GM19397 (cell line): ENCODE measurements around the gene RNF167.

Source experiments
- ATAC-seq: cut with Tn5 transposase; IDR thresholded peaks from one replicate; pipeline ENCODE4 v1.9.1; 2021; ENCODE audit warnings: mild to moderate bottlenecking, moderate library complexity; ENCODE audit not compliant: unreplicated experiment

Gene RNF167

DNA sequence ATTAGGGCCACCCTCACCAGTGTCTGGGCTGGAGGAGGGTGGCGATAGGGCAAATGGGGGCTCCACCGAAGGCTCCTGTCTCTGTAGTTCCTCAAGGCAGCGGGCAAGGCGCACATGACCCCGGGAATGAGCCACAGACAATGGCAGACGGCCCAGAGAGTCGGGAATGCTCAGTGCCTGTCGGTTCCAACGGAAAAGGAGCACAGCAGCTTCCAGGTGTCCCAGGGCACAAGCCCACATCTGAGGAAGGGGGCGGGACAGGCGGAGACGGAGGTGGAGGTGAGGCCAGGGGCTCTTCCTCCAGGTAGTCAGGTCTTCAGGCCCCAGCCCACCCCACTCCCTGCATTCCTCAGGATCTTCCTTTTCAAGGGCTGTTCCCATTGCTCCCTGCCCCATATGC lies 32.7 kb downstream of the RNF167 start:
- ATAC-seq: no peak

GRCh38 chr17:4973256-4974114 lies 33.4 kb downstream of the RNF167 start:
- no peak for ATAC-seq

GRCh38 chr17:4974115-4974670 lies 34.1 kb downstream of the RNF167 start:
- no peak for ATAC-seq

DNA sequence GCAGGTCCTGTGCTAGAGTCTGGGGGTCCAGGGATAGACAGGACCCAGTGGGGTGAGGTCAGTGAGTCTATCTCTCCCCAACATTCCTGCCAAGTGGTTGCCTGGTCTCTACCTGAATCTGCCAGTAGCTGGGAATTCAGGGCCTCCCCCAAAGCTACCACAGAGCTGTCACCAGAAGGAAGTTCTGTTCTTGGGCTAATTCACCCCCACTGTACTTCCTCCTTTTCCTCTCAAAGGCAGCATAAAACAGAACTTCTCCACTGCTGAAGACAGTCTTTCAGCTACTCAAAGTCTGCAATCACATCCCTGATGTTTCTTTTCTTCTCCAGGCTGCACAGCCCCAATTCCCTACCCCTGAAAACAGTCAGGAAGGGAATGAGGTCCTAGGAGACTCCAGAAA lies 38.7 kb downstream of the RNF167 start:
- no peak for ATAC-seq

DNA sequence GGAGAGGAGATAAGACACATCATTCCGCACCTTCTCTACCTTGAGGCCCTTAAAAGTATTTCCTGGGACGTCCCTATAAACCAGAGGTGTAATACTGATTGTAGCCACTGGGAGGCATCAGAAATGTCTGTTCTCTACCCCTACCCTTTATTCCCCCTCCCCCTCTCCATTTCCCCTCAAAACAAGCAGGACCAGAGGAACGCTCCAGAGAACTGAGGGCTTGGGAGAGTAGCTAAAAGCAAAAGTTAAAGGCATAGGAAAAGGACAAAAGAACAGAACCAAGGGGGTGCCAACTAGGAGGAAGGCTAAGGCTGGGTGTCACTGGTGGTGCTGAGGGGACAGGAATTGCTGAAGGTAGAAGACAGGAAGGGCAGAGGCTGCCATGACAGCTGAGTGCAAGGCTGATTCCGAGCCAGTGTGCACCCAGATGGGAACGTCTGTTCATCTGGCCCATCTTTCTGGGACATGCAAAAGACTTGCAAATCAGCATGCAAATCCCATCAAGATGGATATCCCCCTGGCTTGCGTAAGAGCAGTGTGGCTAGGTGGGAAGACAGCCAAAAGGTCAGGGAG lies 40.7 kb downstream of the RNF167 start:
- no peak for ATAC-seq

DNA sequence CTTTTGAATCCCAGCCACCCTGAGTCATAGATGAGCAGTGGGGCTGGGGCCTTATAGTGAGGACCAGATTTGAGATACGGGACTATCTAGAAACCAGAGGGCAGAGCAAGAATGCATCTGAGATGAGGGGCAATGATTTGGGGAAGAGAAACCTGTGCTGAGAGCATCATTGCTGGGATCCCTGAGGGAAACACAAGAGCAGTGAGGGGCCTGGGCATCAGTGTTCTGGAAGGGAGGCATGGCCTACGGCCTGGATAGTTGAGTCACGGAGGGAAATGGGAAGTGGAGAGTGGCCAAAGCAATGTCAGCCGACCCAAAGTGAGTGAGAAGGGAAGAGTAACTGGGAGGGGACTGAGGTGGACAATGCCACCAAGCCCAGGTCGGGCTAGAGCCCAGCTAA lies 42.2 kb downstream of the RNF167 start:
- no peak for ATAC-seq

DNA sequence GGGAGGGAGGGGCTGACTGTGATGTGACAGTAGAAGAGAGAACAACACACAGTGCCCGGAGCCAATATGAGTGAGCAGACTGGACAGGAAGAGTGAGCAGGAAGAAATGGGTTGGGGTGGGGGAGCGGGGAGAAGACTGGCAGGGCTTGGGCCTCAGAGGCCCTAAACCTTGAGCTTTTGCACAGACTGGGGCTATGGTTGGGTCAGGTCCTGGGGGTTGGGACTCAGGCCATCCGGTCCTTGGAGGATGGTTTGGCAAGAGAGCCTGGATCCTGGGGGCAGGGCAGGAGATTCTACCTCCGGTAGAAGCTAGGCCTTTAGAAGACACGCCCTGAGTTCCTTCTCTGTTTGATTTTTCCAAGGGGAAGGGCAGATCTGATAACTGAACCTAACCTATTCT lies 46.3 kb downstream of the RNF167 start:
- ATAC-seq: no peak

- peak; percentile 65 for ATAC-seq
Measured at GRCh38 chr17:4986951-4987766, 47.1 kb downstream of the RNF167 start, which contains the start of gene CAMTA2. CAMTA2 (minus strand) TSS chr17:4987675; CDS start chr17:4986222, 1,453 bp downstream.

- ATAC-seq: no peak
Measured at GRCh38 chr17:4987767-4988567, 47.9 kb downstream of the RNF167 start.

GRCh38 chr17:4994081-4994595 lies 54.1 kb downstream of the RNF167 start:
- ATAC-seq: no peak
